ENCODE results near the gene RBM22.

The RBM22 gene

GRCh38 chr5:150656191-150657132 is 44.4 kb downstream of the RBM22 start:
- peak; percentile 88 for DNase-seq

GRCh38 chr5:150655221-150655620 is 45.6 kb downstream of the RBM22 start:
- in situ Hi-C loops (cut with MboI; ENCODE audit: low pct_unique_long_range_greater_than_20kb, low sequenced_read_pairs) = loop anchor here (10.0 kb wide), 1 partner anchor 90 kb away; no protein-coding TSS in a partner anchor
- DNase-seq = no peak

More at GRCh38 chr5:150656191-150657132, 44.4 kb downstream of the RBM22 start:
- in situ Hi-C loops (cut with MboI; ENCODE audit: low pct_unique_long_range_greater_than_20kb, low sequenced_read_pairs) = loop anchor here (10.0 kb wide), 1 partner anchor 92 kb away; no protein-coding TSS in a partner anchor

GRCh38 chr5:150653762-150654556 is 46.9 kb downstream of the RBM22 start:
- in situ Hi-C loops (cut with MboI; ENCODE audit: low pct_unique_long_range_greater_than_20kb, low sequenced_read_pairs) = loop anchor here (10.0 kb wide), 1 partner anchor 89 kb away; no protein-coding TSS in a partner anchor

GRCh38 chr5:150653145-150653761 is 47.6 kb downstream of the RBM22 start:
- in situ Hi-C loops (cut with MboI; ENCODE audit: low pct_unique_long_range_greater_than_20kb, low sequenced_read_pairs) = loop anchor here (10.0 kb wide), 1 partner anchor 88 kb away; no protein-coding TSS in a partner anchor
- no peak for DNase-seq

More at GRCh38 chr5:150653762-150654556, 46.9 kb downstream of the RBM22 start:
- no peak for DNase-seq

- in situ Hi-C loops (cut with MboI; ENCODE audit: low pct_unique_long_range_greater_than_20kb, low sequenced_read_pairs) = loop anchor here (10.0 kb wide), 1 partner anchor 87 kb away; no protein-coding TSS in a partner anchor
- DNase-seq = no peak
Measured at GRCh38 chr5:150651924-150652671, 48.8 kb downstream of the RBM22 start.

GRCh38 chr5:150651382-150651781 is 49.5 kb downstream of the RBM22 start:
- DNase-seq = no peak
- in situ Hi-C loops (cut with MboI; ENCODE audit: low pct_unique_long_range_greater_than_20kb, low sequenced_read_pairs) = loop anchor here (10.0 kb wide), 1 partner anchor 87 kb away; no protein-coding TSS in a partner anchor

GRCh38 chr5:150650021-150651006 is 50.5 kb downstream of the RBM22 start:
- DNase-seq = no peak
- in situ Hi-C loops (cut with MboI; ENCODE audit: low pct_unique_long_range_greater_than_20kb, low sequenced_read_pairs) = loop anchor here (10.0 kb wide), 1 partner anchor 86 kb away; no protein-coding TSS in a partner anchor

- in situ Hi-C loops (cut with MboI; ENCODE audit: low pct_unique_long_range_greater_than_20kb, low sequenced_read_pairs) = loop anchor here (10.0 kb wide), 1 partner anchor 85 kb away; no protein-coding TSS in a partner anchor
- DNase-seq = no peak
Measured at GRCh38 chr5:150649108-150650020, 51.5 kb downstream of the RBM22 start.

- in situ Hi-C loops (cut with MboI; ENCODE audit: low pct_unique_long_range_greater_than_20kb, low sequenced_read_pairs) = no loop called here
- no peak for DNase-seq
Measured at GRCh38 chr5:150648294-150649107, 52.4 kb downstream of the RBM22 start.

- in situ Hi-C loops (cut with MboI; ENCODE audit: low pct_unique_long_range_greater_than_20kb, low sequenced_read_pairs) = no loop called here
- DNase-seq = no peak
Measured at GRCh38 chr5:150647275-150648251, 53.3 kb downstream of the RBM22 start.

- no peak for DNase-seq
Measured at GRCh38 chr5:150645070-150645700, 55.7 kb downstream of the RBM22 start.

GRCh38 chr5:150644514-150644913 is 56.3 kb downstream of the RBM22 start:
- in situ Hi-C loops (cut with MboI; ENCODE audit: low pct_unique_long_range_greater_than_20kb, low sequenced_read_pairs) = no loop called here
- DNase-seq = no peak

More at GRCh38 chr5:150645070-150645700, 55.7 kb downstream of the RBM22 start:
- in situ Hi-C loops (cut with MboI; ENCODE audit: low pct_unique_long_range_greater_than_20kb, low sequenced_read_pairs) = no loop called here

GRCh38 chr5:150644058-150644457 is 56.8 kb downstream of the RBM22 start:
- in situ Hi-C loops (cut with MboI; ENCODE audit: low pct_unique_long_range_greater_than_20kb, low sequenced_read_pairs) = no loop called here
- DNase-seq = no peak

Data from KBM-7 (cell line).